Germinal center (tissue), 1 donor: ENCODE results near the gene PRPF39.

Source experiments
- DNase-seq: peaks from one replicate; pipeline ENCODE4 v3.0.0; 2012; ENCODE audit warnings: mixed read lengths, low spot score

Gene PRPF39

DNA sequence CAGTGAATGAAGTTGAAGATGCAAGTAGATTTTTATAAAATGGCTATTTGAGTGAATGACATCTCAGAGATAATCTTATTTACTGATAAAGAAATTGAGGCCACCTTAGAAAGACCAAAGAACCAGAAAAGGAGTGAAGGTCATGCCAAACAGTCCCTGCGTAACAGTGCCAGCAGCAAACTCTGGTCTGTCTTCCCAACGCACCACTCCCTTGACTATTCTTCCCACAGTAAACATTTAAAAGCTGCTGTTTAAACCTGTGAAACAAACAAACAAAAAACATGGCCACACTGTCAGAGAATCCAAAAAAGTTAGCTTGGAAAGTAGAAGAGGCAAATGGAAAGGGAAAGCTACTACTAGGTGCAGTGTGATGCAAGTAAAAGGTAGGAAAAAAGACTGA, 1.5 kb upstream of the PRPF39 start:
- DNase-seq = no peak

DNA sequence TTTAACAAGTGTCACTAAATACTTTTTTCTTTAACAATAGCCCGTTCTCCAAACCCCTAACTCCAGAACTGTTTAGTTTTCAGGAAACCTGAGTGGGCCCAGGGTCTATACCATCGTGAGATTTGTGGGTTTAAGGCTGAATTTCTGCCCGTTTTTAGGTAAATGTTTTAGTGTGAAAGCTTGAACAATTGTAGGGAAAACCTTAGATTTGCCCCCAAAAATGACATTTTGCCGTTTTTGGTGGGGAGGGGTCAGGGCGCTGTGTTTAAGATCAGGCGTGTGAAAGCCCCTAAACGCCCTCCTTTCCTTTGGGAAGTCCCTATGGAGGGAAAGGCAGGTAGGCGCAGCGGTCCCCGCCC, 320 bp upstream of the PRPF39 start:
- no peak for DNase-seq

DNA sequence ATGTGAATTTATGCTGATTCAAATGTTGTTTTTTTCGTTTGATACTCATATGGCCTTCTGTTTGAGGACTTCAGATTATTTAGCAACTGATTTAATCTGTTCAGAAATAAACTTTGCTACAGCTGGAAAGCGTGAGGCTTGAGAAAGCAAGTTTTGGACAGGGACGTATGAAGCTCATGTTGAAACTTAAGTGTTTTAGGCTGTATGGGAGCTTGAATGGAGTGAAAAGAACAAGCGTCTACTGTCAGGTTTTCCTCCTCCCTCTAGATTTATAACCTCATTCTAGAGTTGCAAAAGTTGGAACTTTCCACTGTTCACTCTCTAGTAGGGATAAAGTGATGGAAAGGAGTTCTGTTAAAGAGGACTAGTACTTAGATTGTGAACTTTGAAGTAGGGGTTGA, 1.0 kb downstream of the PRPF39 start:
- DNase-seq = no peak

DNA sequence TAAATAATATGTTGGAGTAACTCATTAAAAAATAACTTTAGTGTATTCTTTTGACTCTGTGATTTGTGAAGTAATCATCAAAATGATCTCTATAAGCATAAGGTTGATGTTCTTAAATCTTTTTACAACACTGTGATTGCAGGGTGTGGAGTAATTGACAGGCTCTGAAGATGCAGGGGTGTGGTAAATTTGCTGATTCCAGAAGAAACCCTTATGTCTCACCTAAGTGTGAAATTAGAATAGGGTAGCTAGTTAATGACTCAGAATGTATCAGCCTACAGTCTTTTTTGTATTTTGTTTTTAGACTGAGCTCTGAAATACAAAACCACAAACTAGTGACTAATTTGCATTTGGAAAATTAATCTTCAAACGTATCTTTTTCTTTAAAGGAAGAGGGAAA, 5.9 kb downstream of the PRPF39 start:
- peak; percentile 12 for DNase-seq

DNA sequence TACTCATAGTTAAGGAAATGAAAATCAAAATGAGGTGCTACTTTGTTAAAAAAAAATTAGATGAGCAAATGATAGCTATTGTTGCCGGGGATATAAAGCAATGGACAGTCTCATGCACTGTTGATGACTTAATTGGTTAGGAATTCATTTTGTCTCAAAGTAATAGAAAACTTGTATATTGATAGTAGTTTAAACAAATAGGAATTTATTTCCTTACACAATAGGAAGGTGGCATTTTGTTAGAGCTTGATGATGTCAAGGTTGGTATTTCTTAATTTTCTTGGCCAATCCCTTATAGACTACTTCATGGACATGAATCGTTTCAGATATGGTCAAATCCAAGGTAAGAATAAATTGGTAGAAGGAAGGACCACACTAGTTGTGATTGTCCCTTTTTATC, 7.8 kb downstream of the PRPF39 start:
- no peak for DNase-seq

DNA sequence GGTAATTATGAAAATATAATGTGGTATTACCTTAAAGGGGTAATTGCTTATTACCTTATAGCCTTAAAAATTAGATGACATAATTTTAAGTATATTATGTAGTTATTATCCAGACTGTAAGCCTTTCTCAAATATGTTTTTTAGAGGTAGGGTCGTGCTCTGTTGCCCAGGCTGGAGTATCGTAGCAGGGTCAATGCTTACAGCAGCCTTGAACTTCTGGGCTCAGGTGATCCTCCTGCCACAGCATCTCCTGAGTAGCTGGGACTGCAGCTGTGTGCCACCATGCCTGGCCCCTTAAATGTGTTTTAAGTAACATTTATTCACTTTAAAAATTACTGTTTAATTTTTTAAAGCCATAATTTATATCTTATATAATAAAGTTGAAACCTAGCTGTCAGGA, 10.4 kb downstream of the PRPF39 start:
- DNase-seq = no peak

DNA sequence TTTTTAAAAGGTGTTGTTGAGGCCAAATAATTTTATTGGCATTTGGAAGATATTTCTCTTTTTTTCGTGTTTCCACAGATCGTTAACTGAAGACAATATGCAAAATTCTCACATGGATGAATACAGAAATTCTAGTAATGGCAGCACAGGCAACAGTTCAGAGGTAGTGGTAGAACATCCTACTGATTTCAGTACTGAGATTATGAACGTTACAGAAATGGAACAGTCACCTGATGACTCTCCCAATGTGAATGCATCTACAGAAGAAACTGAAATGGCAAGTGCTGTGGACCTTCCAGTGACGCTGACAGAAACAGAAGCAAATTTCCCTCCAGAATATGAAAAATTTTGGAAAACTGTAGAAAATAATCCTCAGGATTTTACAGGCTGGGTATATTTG, 11.2 kb downstream of the PRPF39 start:
- no peak for DNase-seq

DNA sequence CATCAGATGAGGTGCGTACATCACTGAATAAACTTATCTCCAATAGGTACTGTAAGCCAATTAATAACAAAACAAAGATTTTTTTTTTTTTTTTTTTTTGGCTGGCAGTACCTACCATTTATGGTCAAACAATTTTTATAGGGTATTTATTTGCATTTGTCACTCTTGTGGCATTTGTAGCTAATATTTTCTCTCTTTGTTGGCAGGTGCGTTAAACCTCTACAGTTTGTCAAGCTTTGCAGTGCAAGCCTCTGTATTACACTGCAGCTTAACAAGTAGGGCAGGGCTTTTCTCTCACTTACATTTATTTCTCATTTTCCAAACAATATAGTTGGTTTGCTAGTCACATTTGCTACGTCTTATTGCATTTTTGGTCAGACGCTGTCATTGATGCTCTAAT, 12.3 kb downstream of the PRPF39 start:
- no peak for DNase-seq

DNA sequence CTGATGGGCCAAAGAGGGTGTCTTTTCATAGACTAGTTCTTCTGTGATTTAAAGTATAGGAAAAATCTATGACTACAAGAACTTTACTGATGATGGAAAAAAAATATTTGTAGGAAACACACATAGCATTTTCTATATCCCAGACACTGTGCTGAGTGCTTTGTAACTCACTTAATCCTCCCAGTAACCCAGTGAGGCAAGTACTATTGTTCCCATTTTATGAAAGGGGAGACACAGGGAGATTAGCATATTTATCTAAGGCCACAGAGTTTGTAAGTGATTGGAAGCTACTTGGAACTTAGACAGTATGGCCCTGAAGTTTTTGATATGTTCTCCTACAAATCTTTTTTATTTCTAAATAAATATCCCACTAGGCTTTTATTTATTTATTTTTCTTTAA, 19.9 kb downstream of the PRPF39 start:
- DNase-seq = no peak

DNA sequence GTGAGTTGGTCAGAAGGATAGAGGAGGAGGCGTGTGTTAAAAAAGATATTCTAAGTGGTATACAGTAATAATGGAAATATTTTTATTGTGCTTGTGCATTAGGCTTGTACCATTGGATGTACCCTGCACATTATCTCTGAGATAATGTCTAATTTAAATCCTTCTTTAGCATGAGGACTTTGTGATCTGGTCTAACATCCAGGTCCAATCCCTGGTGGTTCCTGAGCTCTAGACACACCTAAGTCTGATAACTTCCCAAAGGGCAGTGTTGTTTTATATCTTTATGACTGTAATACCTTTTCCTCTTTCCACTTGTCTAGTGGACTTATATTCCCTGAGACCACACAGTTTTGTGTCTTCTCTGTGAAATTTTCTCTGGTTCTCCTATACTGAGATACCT, 20.6 kb downstream of the PRPF39 start:
- no peak for DNase-seq

DNA sequence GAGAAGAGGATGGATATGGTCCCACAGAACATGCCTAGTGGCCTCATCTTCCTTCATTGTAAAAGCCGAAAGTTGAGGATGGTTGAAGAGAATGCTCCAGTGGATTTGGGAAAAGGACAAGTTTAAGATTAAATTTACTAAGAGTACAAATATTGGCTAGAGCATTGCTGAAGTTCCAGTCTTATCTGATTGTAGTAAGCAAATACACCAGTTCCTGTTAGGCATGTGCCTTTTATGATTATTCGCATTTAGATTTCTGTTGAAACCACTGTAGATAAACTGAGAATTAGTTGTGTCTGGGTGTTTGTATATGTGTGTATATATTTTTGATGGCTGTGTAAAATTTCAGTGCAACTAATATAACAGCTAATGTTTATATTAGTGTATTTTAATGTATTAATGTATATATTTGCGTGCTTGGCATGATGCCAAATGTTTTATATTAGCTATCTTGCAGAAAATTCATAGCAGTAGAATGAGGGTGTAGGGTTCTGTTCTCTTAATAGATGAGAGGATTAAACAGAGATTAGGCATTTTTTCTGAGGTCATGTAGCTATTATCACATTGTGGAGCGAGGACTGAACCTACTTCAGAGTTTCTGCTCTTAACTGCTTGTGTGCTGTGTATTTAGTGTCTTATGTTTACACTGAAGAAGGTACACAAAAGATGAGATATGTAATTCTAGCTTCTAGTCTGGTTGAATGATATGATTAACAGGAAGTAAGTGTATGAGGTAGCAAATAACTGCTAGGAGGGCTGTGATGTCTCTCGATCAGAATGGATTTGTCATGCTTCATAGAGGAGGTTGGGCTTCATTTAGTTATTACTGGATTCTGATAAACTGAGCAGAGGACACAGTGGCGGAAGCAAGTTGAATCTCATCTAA, 29.2 kb downstream of the PRPF39 start:
- DNase-seq = no peak

DNA sequence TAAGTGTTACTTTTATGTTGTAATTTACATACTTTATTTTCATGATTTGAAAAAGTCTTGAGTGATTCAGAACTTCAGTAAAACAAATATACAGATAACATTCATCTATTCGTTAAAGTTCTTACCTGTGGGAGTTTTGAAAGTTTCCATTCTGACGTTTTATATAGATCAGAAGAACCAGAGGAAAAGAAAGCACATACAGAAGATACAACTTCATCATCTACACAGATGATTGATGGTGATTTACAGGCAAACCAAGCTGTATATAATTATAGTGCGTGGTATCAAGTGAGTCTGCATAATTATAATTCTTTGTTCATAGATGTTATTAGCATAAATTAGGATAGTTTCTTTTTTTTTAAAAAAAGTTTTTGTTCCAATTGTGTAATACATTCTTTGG, 30.4 kb downstream of the PRPF39 start:
- DNase-seq = no peak

DNA sequence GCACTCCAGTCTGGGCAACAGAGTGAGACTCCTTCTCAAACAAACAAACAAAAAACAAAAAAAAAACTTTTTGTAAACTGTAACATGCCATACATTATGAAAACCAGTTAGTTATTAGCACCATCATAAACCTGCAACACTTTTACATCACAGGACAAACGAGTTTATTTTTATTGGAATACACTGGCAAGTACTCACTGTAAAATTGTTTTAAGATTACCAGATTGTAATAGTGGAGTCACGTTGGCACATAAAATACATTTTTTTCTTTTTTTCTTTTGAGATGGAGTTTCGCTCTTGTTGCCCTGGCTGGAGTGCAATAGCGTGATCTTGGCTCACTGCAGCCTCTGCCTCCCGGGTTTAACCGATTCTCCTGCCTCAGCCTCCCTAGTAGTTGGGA, 34.7 kb downstream of the PRPF39 start:
- no peak for DNase-seq

DNA sequence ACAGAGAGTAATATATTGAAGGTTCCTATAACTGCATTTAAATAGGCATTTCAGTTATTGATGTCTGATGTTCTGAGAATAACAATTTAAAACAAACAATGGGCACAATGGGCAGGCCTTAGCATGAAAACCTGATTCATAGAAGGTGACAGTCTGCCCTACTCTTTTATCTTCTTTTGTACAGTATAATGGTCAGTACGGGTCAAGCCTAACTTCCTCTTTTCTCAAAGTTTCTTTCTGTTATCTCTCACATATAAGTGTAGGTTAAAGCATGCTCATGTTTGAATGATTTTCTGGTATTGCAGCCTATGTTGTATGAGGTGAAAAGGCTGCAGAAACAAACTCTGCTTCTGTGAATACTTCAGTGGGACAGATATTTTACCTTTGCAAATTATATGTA, 36.2 kb downstream of the PRPF39 start:
- DNase-seq = no peak

DNA sequence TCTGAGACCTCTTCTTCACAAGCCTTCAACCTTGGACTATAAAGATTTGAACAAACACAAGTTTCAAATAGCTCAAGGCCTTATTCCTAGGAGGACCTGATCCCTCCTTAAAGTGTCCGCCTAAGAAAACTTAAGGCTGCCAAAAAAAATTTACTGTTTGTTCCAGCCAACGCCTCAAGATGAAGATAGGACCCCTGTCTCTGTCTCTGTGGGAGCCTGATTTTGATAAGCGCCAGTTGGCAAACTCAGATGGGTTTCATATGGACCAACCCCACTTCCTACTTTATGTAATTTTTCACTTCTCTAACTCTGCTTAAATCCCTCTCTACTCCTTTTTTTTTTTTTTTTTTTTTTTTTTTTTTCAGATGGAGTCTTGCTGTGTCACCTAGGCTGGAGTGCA, 39.4 kb downstream of the PRPF39 start:
- no peak for DNase-seq

DNA sequence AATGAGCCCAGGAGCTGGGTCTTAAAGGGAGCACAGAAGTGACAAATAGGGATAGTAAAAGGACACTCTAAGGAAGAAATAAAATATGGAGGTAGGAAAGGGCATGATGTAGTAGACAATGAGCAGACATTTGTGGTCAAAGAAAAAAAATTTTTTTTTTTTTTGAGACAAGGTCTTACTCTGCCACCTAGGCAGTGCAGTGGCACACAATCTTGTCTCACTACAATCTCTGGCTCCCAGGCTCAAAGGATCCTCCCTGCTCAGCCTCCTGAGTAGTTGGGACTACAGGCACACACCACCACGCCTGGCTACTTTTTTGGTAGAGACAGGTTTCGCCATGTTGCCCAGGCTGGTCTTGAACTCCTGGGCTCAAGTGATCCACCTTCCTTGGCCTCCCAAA, 41.8 kb downstream of the PRPF39 start:
- no peak for DNase-seq

DNA sequence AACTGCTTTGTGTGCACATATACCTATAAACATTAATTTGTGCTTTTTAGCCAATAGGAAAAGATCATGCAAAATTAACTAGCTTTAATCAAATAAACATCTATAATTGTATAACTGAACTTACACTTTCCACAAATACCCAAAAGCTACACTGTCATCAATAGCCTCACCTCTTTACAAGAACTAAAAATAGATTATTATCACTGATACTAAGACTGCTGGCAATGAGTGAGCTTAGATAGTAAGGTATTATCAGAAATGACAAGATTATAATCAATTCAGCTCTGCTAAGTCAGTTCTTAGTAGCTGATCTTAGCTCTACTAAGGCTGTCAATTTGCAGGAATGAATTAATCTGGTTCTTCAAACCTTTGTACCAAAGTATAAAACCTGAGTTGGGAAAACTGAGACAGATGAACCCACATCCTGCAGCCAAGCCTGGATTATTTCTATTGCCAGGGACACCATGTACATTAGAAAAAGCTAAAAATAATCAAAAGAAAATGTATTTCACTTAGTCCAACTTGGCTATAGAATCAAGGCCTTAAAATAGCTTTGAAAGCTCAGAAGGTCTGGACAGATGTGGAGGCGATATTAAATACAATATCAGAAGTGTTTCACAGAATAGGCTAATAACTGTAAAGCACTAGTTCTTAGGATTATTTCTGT, 45.2 kb downstream of the PRPF39 start:
- no peak for DNase-seq

DNA sequence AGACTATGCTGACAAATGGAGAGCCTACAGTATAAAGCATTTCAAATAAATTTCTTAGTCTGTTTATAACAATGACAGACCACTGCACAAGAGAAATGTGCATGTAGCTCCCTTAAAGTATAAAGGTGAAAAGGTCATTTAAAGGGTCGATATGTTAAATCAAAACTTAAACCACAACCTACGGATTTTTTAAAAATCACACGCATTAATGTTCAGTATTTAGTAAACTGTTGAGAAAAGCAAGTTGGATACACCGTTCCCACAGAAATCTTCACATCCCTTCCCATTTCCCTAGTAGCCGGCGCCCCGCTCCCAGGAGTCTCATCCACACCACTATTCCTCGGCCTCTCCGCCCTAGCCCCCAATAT, 49.8 kb downstream of the PRPF39 start:
- no peak for DNase-seq

DNA sequence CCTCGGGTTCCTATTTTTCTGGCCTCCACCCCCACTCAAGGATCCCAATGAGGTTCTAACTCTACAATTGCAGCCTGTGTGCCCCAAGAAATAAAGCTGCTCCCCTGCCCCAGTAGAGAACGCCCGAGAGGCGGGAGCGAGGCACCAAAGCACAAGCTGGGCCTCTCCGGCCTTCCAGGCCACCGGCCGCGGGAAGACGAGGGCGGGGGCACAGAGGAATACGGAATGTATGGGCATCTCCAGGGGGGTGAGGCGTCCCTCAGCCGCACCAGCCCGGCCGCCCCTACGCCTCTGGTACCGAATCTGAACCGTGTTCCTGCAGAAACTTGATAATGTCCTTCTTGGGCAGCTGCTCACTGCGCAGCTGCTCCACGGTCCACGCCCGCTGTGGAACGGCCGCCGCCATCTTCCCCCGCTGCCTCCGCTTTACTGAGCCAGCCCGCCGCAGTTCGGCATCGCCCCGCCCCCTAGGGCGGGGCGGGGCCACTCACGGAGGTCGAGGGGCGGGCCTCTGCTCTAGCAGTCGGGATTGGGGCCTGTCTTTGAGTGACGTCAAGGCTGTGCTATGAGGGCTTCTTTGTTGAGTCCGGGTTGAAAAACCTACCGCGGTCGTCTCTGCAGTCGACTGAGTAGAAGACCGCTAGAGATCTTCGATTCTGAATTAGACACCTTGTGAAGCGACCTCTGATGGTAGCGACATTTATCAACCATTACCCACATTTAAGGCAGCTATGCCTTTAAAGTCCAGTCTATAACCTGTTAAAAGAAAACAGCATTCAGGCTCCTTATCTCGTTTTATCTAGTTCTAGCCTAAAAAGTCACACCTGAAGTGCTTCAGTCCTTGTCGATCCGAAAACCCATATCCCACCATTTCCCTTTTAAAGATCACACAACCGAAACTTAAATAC, 50.4 kb downstream of the PRPF39 start, which contains the start of gene FKBP3:
Gene FKBP3 (minus strand): TSS at position 431 of the 908 bp plus-strand sequence. CDS start 25 bp downstream, at position 406.
- DNase-seq = peak; percentile 98

DNA sequence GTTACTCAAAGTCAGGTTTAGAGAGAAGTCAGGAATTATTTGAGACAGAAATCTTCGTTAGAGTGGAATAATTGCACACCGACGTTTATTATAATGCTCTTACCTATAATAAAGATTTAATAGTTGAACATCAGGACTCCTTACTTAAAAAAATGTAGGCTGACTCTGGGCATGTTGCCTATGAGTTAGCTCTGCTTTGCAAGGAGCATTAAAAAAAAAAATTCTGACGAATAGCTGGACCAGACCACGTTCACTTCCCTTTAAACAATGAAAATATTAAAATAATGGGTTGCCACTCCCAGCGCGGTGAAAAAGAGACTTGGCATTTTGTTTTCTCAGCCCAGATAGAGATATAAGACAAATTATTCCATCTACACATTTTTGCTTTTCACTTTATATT, 51.2 kb downstream of the PRPF39 start:
- peak; percentile 4 for DNase-seq

DNA sequence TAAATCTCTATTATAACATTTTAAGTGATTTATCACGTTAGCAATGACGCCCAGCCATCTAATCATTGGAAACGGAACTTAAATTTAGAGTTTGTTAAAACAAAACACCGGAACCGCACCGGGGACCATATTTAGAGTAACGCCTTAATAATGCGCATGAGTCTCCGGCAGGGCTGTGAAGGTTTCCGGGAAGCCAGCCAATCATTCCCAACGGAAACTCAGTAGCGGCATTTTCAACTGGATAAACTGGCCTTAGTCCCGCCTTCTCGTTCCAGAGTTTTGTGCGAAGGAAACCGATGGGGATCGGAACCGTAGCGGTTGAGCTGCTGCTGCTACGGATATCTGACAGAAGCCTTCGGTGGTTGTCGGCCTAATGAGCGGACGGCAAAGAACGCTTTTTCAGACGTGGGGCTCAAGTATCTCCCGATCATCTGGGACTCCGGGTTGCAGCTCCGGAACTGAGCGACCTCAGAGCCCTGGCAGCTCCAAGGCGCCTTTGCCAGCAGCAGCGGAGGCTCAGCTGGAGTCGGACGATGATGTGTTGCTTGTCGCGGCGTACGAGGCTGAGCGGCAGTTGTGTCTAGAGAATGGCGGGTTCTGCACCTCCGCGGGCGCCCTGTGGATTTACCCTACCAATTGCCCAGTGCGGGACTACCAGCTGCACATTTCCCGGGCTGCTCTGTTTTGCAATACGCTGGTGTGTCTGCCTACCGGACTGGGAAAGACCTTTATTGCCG, 51.9 kb downstream of the PRPF39 start, which contains the start of gene FANCM:
Gene FANCM (plus strand): TSS at position 272 of the 737 bp plus-strand sequence. CDS start 102 bp downstream, at position 374.
- peak; percentile 88 for DNase-seq

DNA sequence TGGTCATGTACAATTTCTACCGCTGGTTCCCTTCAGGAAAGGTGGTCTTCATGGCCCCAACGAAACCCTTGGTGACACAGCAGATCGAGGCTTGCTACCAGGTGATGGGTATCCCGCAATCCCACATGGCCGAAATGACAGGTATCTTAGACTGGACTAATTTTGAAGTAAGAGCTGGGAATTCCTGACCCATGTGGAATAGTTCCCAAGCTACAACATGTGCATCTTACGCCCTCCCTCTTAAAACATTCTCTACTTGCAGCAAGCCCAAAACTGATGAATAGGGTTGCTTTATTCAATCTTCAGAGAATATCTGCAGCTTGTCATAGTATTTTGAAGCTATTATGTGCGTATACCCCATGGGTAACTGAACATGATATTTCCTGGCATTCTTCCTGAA, 52.5 kb downstream of the PRPF39 start:
- no peak for DNase-seq
